Measurements from ENCODE around the gene PTPRM.

GRCh38 chr18:7808992-7809391 lies 241.9 kb downstream of the PTPRM start:
- TF ChIP-seq CTCF (IDR thresholded peaks at IDR 0.05) (no peak), POLR2A (IDR thresholded peaks at IDR 0.05) (no peak)
